ENCODE measurements around the gene UGT1A9.

- TF ChIP-seq CTCF (IDR thresholded peaks at IDR 0.05; ENCODE audit: poor library complexity) (no peak), EZH2 (IDR thresholded peaks at IDR 0.05; ENCODE audit: borderline replicate concordance) (no peak), EZH2phosphoT487 (IDR thresholded peaks at IDR 0.05; ENCODE audit: low read depth, severe bottlenecking, unreplicated experiment) (no peak)
Measured at GRCh38 chr2:233686928-233687327, 15.2 kb downstream of the UGT1A9 start.

Data from hepatocyte (in vitro differentiated cells).